Stimulated activated CD4-positive, alpha-beta T cell treated with anti-CD3 and anti-CD28 coated beads, Interleukin-1b, Interleukin-23, amount 100 ng/mL, for 24 hours (primary cell): ENCODE measurements around the gene WSCD1.

Experiments used
- DNase-seq, 4 experiments: peaks; one replicate each; pipeline ENCODE4 v3.0.0-alpha.2; 2020; ENCODE audit warnings: low read depth in 4 of 4, low spot score in 1 of 4

The WSCD1 gene

DNA sequence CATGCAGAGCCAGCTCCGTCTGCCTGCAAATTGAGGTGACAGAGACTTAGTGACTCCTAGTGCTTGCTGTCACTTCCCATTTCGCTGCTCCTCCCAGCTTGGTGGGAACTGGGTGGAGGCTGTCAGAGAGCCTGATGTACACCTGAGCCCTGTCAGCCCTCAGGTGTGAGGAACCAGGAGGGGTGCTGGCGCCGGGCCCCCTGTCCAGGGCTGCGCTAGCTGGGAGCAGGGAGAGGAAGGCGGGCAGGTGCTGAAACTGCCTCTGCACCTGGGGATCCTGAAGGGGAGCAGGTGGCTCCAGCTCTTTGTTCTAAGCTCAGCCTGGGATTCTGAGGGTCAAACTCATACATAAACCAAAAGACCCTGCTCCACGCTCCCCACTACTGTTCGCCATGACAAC, 10.8 kb upstream of the WSCD1 start:
- DNase-seq = no peak

DNA sequence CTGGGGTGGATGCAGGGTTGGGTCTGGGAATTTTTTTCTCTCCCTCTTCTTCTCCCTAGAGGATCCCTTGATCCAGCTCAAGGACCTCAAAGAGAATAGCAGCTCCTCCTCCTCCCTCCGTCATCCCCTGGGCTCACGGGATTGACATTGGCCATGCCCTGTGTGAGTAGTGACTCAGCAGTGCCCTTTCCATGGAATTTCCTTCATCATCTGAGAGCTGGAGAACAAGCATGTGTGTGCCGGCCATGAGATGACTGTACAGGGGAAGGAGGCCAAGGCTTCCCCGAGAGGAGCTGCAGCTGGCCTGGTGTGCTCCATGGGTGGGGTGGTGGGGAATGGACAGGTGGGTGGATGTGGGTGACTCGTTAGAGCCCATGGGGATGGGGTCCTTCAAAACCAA, 8.9 kb upstream of the WSCD1 start:
- DNase-seq = no peak

DNA sequence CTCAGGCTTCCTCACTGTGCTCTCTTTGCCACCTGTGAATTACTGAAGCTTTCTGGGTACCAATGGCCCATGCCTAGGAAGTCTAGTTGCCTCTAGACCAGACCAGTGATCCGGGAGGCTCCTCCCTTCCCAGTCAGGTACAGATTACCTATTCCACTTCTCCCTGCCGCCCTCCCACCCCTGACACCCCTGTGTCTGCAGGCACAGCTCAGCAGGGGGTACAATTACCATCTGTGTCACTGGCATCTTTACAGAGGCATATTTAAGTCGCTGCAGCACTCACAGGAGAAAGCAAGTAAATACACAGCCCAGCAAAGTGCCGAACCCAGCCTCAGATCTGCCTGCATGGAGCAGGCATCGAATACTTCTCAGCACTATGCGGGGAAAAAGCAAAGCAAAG, 5.3 kb upstream of the WSCD1 start:
- DNase-seq = no peak

GRCh38 chr17:6065351-6065750, 4.8 kb upstream of the WSCD1 start:
- no peak for DNase-seq

DNA sequence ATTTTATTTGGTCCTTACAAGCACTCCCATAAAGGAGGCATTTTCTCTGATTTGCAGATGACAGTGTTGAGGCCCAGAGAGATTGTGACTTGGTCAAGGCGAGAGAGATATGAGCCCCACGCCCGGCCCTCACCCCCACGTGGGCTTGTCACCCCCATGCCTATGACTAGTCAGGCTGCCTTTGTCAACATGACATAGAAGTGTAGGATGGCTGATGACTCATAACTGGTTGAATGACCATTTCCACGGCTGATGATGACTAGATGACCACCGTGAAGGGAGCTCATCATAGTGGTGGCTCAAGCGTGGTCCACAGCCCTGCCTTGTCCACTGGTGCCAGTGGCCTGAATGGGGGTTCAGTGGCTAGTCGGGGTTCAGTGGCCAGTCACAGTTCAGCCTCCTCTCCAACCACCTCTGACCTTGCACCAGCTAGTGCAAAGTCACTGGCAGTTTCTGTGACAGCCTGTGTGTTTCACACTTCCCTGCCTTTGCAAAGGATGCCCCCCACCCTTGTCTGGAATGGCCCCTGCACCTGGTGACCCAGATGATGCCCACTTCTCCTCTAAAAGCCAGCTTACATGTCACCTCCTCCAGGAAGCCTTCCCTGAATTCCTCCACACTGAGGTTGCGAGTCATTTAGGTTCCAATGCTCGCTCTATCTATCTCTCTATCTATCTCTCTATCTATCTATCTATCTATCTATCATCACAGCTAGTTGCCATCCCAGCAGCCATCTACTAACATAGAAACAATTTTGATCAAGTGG, 3.8 kb upstream of the WSCD1 start:
- DNase-seq = no peak

DNA sequence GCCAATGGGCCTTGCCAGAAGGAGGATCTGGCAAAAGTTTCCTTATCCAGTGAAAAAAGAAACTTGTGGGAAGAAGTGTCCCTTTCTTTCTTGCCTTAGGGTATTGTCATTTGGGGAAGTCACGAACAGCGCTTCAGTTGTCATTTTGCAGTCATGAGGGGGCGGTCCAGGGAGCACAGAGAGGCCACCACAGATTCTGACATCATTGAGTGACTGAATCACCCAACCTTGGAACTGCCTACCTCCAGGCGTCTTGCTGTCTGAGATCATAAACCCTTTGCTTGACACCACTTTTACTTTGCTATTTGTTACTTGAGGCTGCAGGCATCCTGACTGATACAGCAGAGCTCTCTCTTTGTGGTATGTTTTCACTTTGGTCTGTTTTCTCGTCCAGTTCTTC, 3.1 kb upstream of the WSCD1 start:
- no peak for DNase-seq

DNA sequence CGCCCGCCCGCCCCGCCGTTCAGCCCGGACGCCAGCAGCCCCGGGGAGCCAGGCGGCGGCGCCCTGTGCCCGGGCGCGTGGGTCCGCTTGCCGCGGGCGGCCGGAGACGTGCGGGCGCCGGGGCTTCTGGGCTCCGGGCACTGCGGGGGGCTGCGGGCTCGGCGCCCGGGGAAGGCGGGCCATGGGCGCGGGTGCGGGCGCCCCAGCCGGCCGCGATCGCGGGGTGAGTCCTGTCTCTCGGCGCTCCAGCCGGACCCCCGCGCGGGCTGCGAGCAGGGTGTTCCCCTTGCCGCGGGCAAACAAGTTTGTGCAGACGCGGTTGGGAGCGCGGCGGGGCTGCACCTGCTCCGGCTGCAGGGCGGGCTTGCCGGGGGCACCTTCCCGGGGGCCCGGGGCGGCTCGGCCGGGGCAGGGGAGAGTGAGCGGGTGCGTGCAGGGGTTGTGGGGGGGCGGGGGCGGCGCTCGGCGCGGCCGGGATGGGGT, 292 bp downstream of the WSCD1 start:
- DNase-seq = no peak

DNA sequence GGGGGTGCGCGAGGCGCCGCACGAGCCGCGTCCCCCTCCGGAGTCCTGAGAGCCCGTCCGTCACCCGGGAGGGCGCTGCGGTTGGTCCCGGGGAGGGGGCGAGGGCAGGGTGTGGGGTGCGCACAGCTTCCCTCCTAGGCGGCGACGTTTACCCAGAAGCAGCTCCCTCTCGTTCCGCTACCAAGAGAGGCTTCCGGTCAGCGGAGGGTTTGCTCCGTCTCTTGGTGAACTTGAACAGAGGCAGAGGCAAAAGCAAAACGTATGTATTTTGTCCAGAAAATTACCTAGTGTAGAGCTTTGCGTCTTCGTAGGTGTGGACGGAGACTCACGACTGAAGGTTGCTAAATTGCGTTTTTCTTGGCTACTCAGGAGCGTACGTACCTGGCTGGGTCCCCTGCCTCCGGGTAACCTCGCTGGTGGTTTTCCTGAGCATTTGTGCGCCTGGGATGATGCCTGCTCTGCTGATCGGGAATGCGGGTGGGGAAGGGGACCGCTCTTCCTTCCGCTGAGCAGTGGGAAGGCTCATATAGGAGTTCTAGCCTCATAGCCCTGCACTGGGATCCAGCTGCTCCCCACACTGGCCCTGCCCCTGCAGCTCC, 833 bp downstream of the WSCD1 start:
- no peak for DNase-seq

DNA sequence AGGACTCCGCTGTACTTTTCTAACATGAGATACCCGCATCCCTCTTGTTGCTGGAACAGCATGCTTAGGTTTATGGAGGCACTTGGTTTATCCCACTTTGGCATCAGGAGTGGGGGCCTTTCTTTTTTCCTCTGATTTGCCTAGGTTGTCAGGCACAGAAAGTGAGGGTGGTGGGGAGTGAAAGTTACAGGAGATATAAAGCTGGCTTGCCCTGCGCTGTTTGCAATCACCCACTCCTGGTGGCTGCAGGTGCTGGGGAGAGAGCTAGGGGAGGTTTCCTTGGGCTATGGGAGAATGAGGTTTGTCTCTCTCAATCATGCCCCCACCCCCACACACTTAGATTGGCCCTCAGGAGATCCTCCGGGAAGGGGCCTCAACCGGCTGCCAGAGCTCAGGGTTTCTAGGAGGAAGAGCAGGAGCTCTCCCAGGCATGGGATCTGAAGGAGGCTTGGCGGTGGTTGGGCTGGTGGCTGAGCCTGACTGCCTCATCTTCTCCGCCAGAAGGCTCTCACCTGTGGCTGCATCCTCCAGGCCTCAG, 1.4 kb downstream of the WSCD1 start:
- no peak for DNase-seq

GRCh38 chr17:6072157-6072556, 2.0 kb downstream of the WSCD1 start:
- DNase-seq = no peak

GRCh38 chr17:6072611-6073010, 2.4 kb downstream of the WSCD1 start:
- DNase-seq = no peak

DNA sequence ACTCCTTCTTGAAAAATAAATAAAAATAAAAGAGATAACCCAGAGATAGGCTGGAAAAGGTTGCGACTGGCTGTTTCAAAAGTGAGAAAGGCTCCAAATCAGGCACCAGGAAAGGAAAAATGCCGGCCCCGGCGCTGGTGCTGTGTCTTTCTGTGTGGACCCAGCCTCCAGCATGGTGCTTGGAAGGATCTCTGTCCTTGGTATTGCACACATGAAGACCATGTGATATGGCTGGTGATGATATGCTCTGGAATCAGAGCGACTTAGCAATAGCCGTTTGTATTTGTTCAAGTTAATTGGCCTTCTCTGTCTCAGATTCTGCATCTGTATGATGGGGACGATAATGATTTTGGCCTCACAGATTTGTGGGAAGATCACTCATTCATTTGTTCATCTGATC, 3.4 kb downstream of the WSCD1 start:
- no peak for DNase-seq

- DNase-seq = no peak
These were observed 4.9 kb downstream of the WSCD1 start for GRCh38 chr17:6075050-6075449.

GRCh38 chr17:6075845-6076244, 5.7 kb downstream of the WSCD1 start:
- DNase-seq = no peak

GRCh38 chr17:6077752-6078151, 7.6 kb downstream of the WSCD1 start:
- no peak for DNase-seq

- no peak for DNase-seq
These were observed 8.3 kb downstream of the WSCD1 start for GRCh38 chr17:6078458-6078871.

GRCh38 chr17:6079155-6079888, 9.1 kb downstream of the WSCD1 start:
- DNase-seq = no peak

- DNase-seq = no peak
These were observed 9.8 kb downstream of the WSCD1 start for GRCh38 chr17:6079960-6080359.

GRCh38 chr17:6080711-6081430, 10.7 kb downstream of the WSCD1 start:
- DNase-seq = no peak

- no peak for DNase-seq
These were observed 12.2 kb downstream of the WSCD1 start for GRCh38 chr17:6082335-6082734.
